Endothelial cell of umbilical vein (primary cell): ENCODE measurements around the gene PDSS2. TPM values are rescaled to one million over a fixed set of nuclear protein-coding genes. Genes with fewer than 3 reads are reported as not detected.
A peak's percentile ranks its signal among the peaks of the same experiment; 100 is the strongest.

ENCODE experiments used
- BruUV-seq: library from RNA; stranded (reverse); fragments of 400-500 nt; replicated peaks from 2 replicates; lab custom pipeline; 2021; lab: Mats Ljungman, UMichigan
- CTCF ChIA-PET: fragments of 300-600, 350-600 bp; sonication (Branson Sonifier 250); formaldehyde crosslinking; loops from one replicate; lab custom pipeline; 2021; ENCODE audit warnings: antibody characterized with exemption, inconsistent platforms; lab: Charles Lee
- POLR2A ChIA-PET: fragments of 300-600, 350-600 bp; sonication (Branson Sonifier 250); formaldehyde crosslinking; loops from one replicate; lab custom pipeline; 2021; ENCODE audit warnings: antibody characterized with exemption, inconsistent platforms; lab: Charles Lee
- DNase-seq: peaks from one replicate; pipeline ENCODE4 v3.0.0-alpha.2; 2011; ENCODE audit warnings: low read depth, low spot score
- FAIRE-seq: peaks from 2 replicates; lab custom pipeline; 2011; peaks lifted over from hg19 to GRCh38; lab: Jason Lieb, UNC
- H2AFZ ChIP-seq: 2 replicates; pipeline ENCODE4 v1.6.0; 2012; ENCODE audit warnings: low read depth, low read length, control low read depth, inconsistent platforms
- H3K27ac ChIP-seq: 2 replicates; pipeline ENCODE4 v1.5.1; 2011; ENCODE audit warnings: low read depth, mild to moderate bottlenecking, control low read depth, low read length, moderate library complexity; ENCODE audit not compliant: insufficient read depth
- H3K27me3 ChIP-seq, 2 experiments: 2 replicates each; pipeline versions ENCODE4 v1.6.0 to v1.6.1; 2011; ENCODE audit warnings: low read length in 2 of 2, mixed read lengths in 1 of 2; ENCODE audit not compliant: control insufficient read depth in 2 of 2, insufficient read depth in 2 of 2
- H3K36me3 ChIP-seq, 2 experiments: 2 replicates in 1 of 2; 3 replicates in 1 of 2; pipeline ENCODE4 v1.5.1; 2011; ENCODE audit warnings: low read length in 2 of 2, mild to moderate bottlenecking in 1 of 2, moderate library complexity in 1 of 2; ENCODE audit not compliant: control insufficient read depth in 2 of 2, insufficient read depth in 2 of 2; ENCODE audit errors: extremely low read depth in 1 of 2
- H3K4me1 ChIP-seq: 3 replicates; pipeline ENCODE4 v1.5.1; 2011; ENCODE audit warnings: mild to moderate bottlenecking, low read length; ENCODE audit not compliant: control insufficient read depth, insufficient read depth; ENCODE audit errors: extremely low read depth
- H3K4me2 ChIP-seq: 2 replicates; pipeline ENCODE4 v1.6.1; 2011; ENCODE audit warnings: low read length, control low read depth, mixed read lengths; ENCODE audit not compliant: insufficient read depth
- H3K4me3 ChIP-seq, 3 experiments: fragments of 200-600 bp in 1 of 3; sonication (generic), shearing (Covaris generic) in 1 of 3; replicated peaks in 1 of 3; 2 replicates each; pipeline ENCODE4 v1.5.1; 2011 to 2016; ENCODE audit warnings: control low read depth in 3 of 3, low read length in 3 of 3, mild to moderate bottlenecking in 2 of 3, inconsistent platforms in 1 of 3, low read depth in 1 of 3, moderate library complexity in 1 of 3; ENCODE audit not compliant: insufficient read depth in 1 of 3
- H3K79me2 ChIP-seq: 2 replicates; pipeline ENCODE4 v1.6.0; 2012; ENCODE audit warnings: low read length, inconsistent platforms; ENCODE audit not compliant: control insufficient read depth, insufficient read depth
- H3K9ac ChIP-seq: replicated peaks from 2 replicates; pipeline ENCODE3; 2011; ENCODE audit warnings: low read length, control low read depth; ENCODE audit not compliant: insufficient read depth; ENCODE audit errors: extremely low read depth
- H3K9me1 ChIP-seq: replicated peaks from 3 replicates; pipeline ENCODE4 v1.6.0; 2011; ENCODE audit warnings: mild to moderate bottlenecking, low read length; ENCODE audit not compliant: control insufficient read depth, insufficient read depth; ENCODE audit errors: extremely low read depth
- H3K9me3 ChIP-seq: replicated peaks from 2 replicates; pipeline ENCODE4 v1.5.1; 2012; ENCODE audit warnings: low read length, inconsistent platforms; ENCODE audit not compliant: control insufficient read depth, insufficient read depth
- H4K20me1 ChIP-seq: replicated peaks from 2 replicates; pipeline ENCODE3; 2011; ENCODE audit warnings: mild to moderate bottlenecking, low read length; ENCODE audit not compliant: control insufficient read depth, insufficient read depth; ENCODE audit errors: extremely low read depth
- EZH2 ChIP-seq: IDR thresholded peaks from 2 replicates; pipeline ENCODE4 v1.6.1; 2012; ENCODE audit warnings: borderline replicate concordance, low read depth, mild to moderate bottlenecking, moderate library complexity, low read length, inconsistent platforms; ENCODE audit not compliant: severe bottlenecking
- FOS ChIP-seq: IDR thresholded peaks from 2 replicates; pipeline ENCODE4 v1.6.1; 2011; ENCODE audit warnings: mild to moderate bottlenecking, low read length, moderate library complexity, borderline replicate concordance; ENCODE audit not compliant: insufficient read depth
- GATA2 ChIP-seq: IDR thresholded peaks from 2 replicates; pipeline ENCODE4 v1.7.0; 2011; ENCODE audit warnings: low read depth, mild to moderate bottlenecking, moderate library complexity, mixed read lengths, low read length; ENCODE audit not compliant: insufficient read length, insufficient read depth
- JUN ChIP-seq: IDR thresholded peaks from 2 replicates; pipeline ENCODE4 v1.6.1; 2011; ENCODE audit warnings: borderline replicate concordance, low read depth; ENCODE audit not compliant: insufficient read length, insufficient read depth
- MYC ChIP-seq: IDR thresholded peaks from one replicate; pipeline ENCODE4 v1.6.1; 2011; ENCODE audit warnings: mild to moderate bottlenecking, low read depth, low read length
- POLR2A ChIP-seq: IDR thresholded peaks from 2 replicates; pipeline ENCODE4 v1.6.1; 2012; ENCODE audit warnings: low read depth, mild to moderate bottlenecking, control low read depth, low read length
- POLR2AphosphoS5 ChIP-seq: IDR thresholded peaks from 2 replicates; pipeline ENCODE4 v1.6.1; 2012; ENCODE audit warnings: low read depth, mild to moderate bottlenecking, control low read depth, low read length, moderate library complexity; ENCODE audit not compliant: insufficient read depth
- dilution Hi-C: fragments of 300-500 bp; cut with MboI; formaldehyde crosslinking; loops from one replicate; pipeline ENCODE4 v1.15.0; 2019; ENCODE audit warnings: low sequenced_read_pairs; ENCODE audit not compliant: extremely low pct_ligation_motif_present
- intact Hi-C: fragments of 100-400 bp; cut with micrococcal nuclease; formaldehyde crosslinking; loops from one replicate; pipeline ENCODE4 v1.10.0; 2022
- polyA plus RNA-seq, 4 experiments: library from polyadenylated mRNA; depleted of rRNA in 3 of 4; stranded (reverse) in 3 of 4; unstranded in 1 of 4; fragments of >200 nt; gene quantifications; 2 replicates each; pipeline versions ENCODE4 v1.2.1 to v1.2.3, GENCODE V29; 2011 to 2012; ENCODE audit warnings: missing spikeins in 1 of 4
- total RNA-seq: library from RNA; stranded (reverse); gene quantifications from 2 replicates; pipeline ENCODE4 v1.2.3, GENCODE V29; 2021
- TF ChIP-seq, protein P1 (sequence below), 2 donors: IDR thresholded peaks; 1 replicate in 1 of 2; 2 replicates in 1 of 2; pipeline ENCODE4 v1.5.1; 2011; ENCODE audit warnings: low read length in 2 of 2, mild to moderate bottlenecking in 2 of 2, moderate library complexity in 2 of 2, control low read depth in 1 of 2, inconsistent platforms in 1 of 2, low read depth in 1 of 2; ENCODE audit not compliant: insufficient read depth in 1 of 2; ENCODE audit errors: extremely low read depth in 1 of 2
- TF ChIP-seq, protein P2 (sequence below): IDR thresholded peaks from 2 replicates; pipeline ENCODE4 v1.6.1; 2011; ENCODE audit not compliant: insufficient read depth, insufficient read length

Gene PDSS2
- total and polyA plus RNA-seq, 2 donors (not counting 3 experiments of a cell fraction or from before 2014, with no cell fraction given), result 7.6 to 9.3 TPM

DNA sequence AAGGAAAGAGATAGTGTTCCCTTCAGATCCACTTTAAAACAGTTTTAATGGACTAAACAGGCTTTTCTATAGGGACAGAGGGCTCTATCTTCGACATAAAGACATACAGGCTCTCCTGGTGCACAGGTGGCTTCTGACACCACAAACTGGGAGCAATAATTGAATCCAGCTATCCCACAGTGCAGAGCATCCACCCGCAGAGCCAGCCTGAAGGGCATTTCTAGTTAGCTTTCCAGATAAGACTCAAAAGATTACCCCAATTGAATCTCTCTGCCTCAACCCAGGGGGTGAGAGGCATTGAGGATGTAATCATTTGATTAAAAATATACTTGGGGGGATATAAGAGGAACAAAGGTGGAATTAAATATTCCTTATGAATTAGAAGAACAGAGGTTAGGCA lies 279.3 kb downstream of the PDSS2 start:
- H3K9ac ChIP-seq, result no peak overlapping the region
- intact Hi-C loops, result no loop called here
- no peaks in the 10 kb centered on the region for H3K9me1 ChIP-seq
- H3K79me2 ChIP-seq, result no peaks in the 10 kb centered on the region
- no peak overlapping the region for H3K27ac ChIP-seq
- no peak for TF ChIP-seq FOS
- no peak for TF ChIP-seq MYC
- TF ChIP-seq JUN, result no peak
- TF ChIP-seq, protein P1, sequence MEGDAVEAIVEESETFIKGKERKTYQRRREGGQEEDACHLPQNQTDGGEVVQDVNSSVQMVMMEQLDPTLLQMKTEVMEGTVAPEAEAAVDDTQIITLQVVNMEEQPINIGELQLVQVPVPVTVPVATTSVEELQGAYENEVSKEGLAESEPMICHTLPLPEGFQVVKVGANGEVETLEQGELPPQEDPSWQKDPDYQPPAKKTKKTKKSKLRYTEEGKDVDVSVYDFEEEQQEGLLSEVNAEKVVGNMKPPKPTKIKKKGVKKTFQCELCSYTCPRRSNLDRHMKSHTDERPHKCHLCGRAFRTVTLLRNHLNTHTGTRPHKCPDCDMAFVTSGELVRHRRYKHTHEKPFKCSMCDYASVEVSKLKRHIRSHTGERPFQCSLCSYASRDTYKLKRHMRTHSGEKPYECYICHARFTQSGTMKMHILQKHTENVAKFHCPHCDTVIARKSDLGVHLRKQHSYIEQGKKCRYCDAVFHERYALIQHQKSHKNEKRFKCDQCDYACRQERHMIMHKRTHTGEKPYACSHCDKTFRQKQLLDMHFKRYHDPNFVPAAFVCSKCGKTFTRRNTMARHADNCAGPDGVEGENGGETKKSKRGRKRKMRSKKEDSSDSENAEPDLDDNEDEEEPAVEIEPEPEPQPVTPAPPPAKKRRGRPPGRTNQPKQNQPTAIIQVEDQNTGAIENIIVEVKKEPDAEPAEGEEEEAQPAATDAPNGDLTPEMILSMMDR (IDR thresholded peaks at IDR 0.05; ENCODE audit: extremely low read depth in 1 of 2, insufficient read depth in 1 of 2, low read depth in 1 of 2, low read length in 2 of 2), result no peak
- TF ChIP-seq EZH2, result no peak
- no peak for TF ChIP-seq POLR2A
- TF ChIP-seq POLR2AphosphoS5, result no peak
- TF ChIP-seq GATA2, result no peak
- TF ChIP-seq, protein P2, sequence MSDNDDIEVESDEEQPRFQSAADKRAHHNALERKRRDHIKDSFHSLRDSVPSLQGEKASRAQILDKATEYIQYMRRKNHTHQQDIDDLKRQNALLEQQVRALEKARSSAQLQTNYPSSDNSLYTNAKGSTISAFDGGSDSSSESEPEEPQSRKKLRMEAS, result no peak
- ChIA-PET POLR2A (no interaction called here), CTCF (interaction anchor here (1.4 to 2.3 kb wide), 3 partner anchors 138 to 669 kb away, joined by 5 to 17 read pairs (median 10); no protein-coding TSS in a partner anchor)
- dilution Hi-C loops, result no loop called here
- no peak overlapping the region for H2AFZ ChIP-seq
- FAIRE-seq, result peak; percentile 26
- H3K4me3 ChIP-seq, result no peak overlapping the region
- no TSS peak for BruUV-seq
- H3K4me2 ChIP-seq, result no peak overlapping the region
- H3K4me1 ChIP-seq, result no peaks in the 10 kb centered on the region
- DNase-seq, result no peak
- H3K36me3 ChIP-seq, result no peaks in the 10 kb centered on the region
- no peaks in the 10 kb centered on the region for H3K27me3 ChIP-seq
- H3K9me3 ChIP-seq, result no peaks in the 10 kb centered on the region
- no peaks in the 10 kb centered on the region for H4K20me1 ChIP-seq
